ENCODE data around the gene RBM12.

The RBM12 gene

DNA sequence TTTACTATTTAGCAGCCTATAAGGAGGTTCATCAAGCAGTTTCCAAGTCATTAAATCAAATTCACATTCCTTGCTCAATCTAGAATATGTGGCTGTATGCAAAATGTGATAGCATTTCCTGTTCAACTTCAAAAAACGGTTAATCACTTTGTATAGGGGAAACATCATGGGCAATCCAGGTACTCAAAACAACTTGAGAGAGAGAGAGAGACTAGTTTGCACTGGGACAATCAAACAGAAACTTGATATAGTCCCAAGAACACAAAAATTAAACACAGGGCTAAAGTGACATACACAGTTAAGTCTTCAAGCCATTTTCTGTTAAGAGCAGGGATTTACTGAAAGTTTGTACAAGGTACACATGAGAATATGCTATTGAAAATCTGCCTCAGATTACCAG lies 7.4 kb downstream of the RBM12 start:
- DNase-seq (ENCODE audit: low read depth) = no peak

- DNase-seq (ENCODE audit: low read depth) = no peak
These were observed 10.3 kb downstream of the RBM12 start for GRCh38 chr20:35654415-35654814.

DNA sequence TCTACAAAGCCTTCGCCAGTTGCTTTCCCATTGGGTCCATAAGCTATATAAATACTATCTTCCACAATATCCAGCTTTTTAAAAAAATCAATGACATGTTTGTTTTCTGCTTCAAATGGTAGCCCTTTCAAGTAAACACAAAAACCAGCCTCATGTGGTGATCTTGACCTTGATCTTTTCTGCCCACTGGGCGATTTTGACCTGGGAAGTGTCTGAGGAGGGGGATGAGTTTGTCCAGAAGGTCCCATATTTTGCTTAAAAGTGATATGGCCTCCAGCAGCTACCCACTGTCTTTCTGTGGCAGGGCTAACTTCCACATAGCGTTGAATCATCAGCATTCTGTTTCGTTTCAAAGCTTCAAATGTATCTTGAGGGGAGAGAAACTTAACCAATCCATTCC lies 10.8 kb downstream of the RBM12 start:
- DNase-seq (ENCODE audit: low read depth) = no peak

- DNase-seq (ENCODE audit: low read depth) = no peak
These were observed 11.3 kb downstream of the RBM12 start for GRCh38 chr20:35653430-35653734.

- DNase-seq (ENCODE audit: low read depth) = no peak
These were observed 11.9 kb downstream of the RBM12 start for GRCh38 chr20:35652641-35653429.

DNA sequence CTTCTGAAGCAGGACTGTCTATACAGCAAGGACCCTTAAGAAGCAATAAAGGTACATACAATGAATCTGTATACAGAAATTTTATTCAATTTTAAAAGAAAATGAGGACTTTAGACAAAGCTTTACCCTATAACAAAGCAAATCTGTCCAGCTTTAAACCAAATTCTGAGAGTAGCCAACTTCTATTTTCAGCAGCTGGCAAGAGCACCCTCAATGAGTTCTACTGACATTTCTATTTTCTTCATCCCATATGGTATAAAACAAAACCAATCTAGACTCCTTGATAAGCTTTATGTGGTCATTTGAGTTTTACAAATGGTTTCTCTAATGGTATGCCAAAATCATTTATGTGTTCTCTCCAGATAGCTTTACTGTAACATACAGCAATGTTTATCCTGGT lies 12.7 kb downstream of the RBM12 start:
- DNase-seq (ENCODE audit: low read depth) = no peak

GRCh38 chr20:35650632-35651031 lies 14.1 kb downstream of the RBM12 start:
- DNase-seq (ENCODE audit: low read depth) = no peak

GRCh38 chr20:35648836-35649235 lies 15.9 kb downstream of the RBM12 start:
- peak; percentile 22 for DNase-seq (ENCODE audit: low read depth)

DNA sequence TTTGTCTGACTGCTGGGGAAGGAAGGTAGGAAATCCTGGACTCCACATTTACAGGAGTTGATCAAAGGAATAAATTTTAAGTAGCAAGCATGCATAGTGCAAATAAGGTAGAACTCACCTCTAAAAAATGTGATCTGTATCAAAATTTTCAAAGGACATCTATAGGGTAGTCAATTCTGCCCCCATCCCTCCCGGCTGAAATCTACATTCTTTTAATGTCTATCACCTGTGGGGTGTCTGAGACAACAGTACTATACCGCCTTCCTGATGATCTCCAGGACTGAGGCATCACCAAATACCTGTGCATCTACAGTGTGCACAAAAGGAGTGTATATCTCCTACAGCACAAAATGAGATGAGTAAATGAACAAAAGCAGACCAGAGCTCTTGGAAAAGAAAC lies 19.9 kb downstream of the RBM12 start:
- DNase-seq (ENCODE audit: low read depth) = no peak

- no peak for DNase-seq (ENCODE audit: low read depth)
These were observed 21.7 kb downstream of the RBM12 start for GRCh38 chr20:35643045-35643444.

- no peak for DNase-seq (ENCODE audit: low read depth)
These were observed 23.0 kb downstream of the RBM12 start for GRCh38 chr20:35641743-35642142.

DNA sequence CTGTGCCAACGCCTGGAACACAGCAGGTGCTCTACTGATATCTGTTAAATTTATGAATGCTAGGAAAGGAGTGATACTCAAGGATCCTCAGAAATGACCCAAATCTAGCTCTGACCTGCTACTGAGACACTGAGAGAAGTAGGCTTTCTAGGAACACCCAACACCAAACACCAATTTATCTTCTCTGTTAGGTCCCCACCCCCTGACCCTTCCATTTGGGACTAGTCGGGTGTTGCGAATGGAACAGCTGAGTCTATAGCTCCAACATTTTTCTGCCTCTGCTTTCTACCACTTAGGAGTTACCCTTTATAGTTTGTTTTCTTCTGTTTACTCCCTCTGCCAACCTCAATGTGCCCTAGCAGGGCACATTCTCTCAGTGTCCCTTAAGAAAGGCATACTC lies 24.0 kb downstream of the RBM12 start:
- DNase-seq (ENCODE audit: low read depth) = no peak

- peak; percentile 19 for DNase-seq (ENCODE audit: low read depth)
These were observed 25.9 kb downstream of the RBM12 start for GRCh38 chr20:35638751-35639150.

- no peak for DNase-seq (ENCODE audit: low read depth)
These were observed 27.4 kb downstream of the RBM12 start for GRCh38 chr20:35637276-35637675.

- no peak for DNase-seq (ENCODE audit: low read depth)
These were observed 28.6 kb downstream of the RBM12 start for GRCh38 chr20:35636095-35636494.

DNA sequence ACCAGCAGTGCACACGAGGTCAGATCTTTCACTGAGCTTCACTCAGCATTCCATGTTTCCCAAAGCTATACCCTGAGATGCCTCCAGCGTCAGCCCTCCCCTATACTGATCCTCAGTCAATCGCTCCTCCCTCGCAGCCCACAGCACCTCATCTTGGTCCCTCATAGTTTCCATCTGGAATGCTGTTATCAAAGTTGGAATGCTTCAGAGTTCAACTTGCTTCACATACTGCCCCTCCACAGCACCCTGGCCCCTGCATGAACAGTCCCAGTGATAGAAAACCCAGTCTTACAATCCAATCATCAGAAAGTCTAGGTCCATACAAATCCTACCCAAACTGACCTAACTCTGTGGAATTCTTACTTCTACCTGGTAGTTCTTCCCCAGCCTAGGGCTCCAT lies 29.0 kb downstream of the RBM12 start:
- no peak for DNase-seq (ENCODE audit: low read depth)

DNA sequence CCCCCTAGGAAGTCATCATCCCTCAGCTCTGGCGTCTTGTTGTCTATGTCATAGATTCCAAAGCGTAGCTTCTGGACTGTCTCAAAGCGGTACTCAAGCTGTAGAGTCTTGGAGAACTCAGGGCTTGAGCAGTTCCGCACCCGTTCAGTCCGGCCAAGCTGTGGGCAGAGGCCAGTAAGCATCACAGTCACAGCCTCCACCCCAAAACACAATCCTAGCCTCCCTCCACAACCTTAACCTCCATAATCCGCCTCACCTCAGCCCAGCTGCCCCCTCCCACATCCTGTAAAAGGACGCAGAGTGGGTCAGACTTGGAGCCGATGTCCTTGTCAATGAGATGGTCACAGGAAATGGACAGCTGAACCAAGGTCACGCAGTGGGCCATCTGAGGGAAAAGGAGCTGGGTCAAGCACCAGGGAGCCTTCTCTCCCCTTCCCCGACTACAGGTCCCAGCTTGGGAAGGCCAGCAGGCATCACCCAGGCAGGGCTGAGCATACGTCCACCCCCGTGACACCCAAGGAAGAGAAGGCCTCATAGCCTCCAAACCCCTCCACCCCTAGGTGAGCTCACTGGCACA lies 32.1 kb downstream of the RBM12 start:
- no peak for DNase-seq (ENCODE audit: low read depth)

GRCh38 chr20:35630636-35631035 lies 34.1 kb downstream of the RBM12 start:
- no peak for DNase-seq (ENCODE audit: low read depth)

GRCh38 chr20:35629427-35630145 lies 35.1 kb downstream of the RBM12 start:
- DNase-seq (ENCODE audit: low read depth) = peak; percentile 30

GRCh38 chr20:35627121-35627520 lies 37.6 kb downstream of the RBM12 start:
- DNase-seq (ENCODE audit: low read depth) = no peak

GRCh38 chr20:35626386-35627001 lies 38.2 kb downstream of the RBM12 start:
- DNase-seq (ENCODE audit: low read depth) = no peak

GRCh38 chr20:35625584-35626385 lies 38.9 kb downstream of the RBM12 start:
- no peak for DNase-seq (ENCODE audit: low read depth)
